ENCODE results near the gene CLSTN2.

Gene CLSTN2

DNA sequence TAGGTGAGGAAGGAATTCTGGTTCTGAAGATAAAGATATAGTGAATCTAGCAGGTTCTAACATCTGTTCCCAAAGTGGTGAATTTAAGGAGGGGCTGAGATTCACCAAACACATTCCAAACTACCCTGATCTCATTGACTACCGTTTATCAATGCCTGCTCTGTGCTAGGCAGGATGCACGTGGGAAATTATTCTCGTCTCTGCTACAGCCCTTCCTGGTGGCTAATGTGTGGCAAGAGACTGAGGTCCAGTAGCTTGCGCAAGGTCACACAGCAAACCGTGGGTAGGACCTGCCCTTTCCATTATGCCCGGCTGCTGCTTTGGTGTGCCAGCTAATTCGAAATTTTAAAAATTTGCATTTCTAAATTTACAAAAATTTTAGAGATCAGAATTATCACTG is 533.4 kb downstream of the CLSTN2 start:
- no peak for DNase-seq

DNA sequence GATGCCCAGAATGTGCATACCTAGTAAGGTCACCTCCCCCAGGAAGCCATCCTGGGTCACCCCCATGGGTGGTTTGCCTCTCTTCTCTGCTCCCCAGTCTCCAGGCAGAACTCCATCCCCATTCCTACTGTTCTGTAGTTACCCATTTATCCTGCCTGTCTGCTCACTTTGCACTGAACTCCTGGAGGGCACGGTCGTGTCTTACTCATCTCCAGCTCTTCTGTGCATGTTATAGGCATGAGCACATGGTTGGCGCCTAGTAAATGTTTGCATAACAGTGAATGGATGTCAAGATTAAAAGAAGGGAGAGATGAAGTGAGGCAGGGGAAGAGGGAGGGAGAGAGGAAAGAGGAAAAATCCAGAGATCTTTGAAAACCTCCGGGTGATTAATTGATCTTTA is 534.5 kb downstream of the CLSTN2 start:
- DNase-seq: no peak

DNA sequence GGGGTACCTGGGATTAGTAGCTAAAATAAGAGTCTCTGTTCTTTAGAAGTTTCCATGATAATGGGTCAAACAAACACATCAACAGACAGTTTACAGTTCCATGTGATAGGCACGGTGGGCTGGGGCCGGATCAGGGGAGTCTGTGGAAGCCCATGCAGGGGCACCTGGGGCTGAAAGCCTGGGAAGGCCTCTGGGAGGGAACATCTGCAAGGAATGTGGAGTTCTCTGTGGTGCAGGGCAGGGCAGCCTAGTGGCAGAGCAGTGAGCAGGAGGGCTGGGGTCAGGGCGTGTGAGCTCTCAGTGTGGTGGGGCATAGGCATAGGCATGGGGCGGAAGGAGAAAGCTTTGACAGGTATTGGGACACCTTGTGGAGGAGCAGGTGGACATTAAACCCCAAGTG is 535.2 kb downstream of the CLSTN2 start:
- no peak for DNase-seq

DNA sequence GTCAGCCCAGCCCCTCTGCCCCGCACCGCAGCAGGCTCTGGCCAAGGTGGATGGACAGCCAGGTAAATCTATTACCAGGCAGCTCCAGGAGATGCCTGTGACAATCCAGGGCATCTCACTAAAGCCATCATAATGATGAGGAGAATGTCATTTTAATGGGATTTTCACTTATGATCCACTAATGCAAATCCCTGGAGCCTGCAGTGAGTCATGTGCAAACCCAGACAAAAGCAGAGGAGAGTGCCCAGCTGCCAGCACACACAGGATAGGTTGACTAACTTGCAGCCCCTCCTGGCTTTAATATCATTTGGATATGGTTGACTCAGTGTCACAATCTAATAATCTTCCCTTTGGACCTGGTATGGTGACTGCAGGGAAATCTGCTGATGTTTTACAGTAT is 536.0 kb downstream of the CLSTN2 start:
- DNase-seq: no peak

DNA sequence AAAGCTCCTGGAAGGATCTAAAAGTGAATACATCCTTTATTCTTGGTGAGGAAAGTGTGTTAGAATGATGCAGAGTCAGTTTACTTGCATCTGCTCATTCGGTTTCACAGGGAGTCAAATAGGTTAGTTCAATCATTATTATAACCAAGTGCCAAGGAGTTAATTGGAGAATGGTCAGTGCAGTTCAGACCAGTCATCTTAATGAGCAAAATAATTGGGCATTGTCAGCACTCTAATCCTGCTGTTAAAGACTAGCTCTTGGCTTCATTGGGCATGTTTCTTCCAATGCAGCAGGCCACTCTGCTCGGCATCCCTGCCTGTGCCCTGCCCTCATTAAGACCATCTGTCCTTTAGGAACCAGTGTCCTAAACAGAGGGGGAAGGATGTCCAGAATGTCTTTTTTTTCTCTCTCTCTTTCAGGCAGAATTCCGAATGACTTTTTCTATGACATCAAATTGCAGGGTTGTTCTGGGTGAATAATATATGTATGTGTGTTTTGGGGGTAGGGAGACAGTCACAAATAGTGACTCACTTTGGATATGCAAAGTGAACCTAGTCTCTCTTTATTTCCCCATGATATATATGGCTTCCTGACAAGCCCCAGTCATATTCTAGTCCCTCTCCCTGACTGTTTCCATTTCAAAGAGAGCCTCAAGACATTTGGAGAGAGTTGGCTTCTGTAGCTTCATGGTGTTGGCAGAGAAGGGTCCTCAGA is 537.5 kb downstream of the CLSTN2 start:
- DNase-seq: no peak

DNA sequence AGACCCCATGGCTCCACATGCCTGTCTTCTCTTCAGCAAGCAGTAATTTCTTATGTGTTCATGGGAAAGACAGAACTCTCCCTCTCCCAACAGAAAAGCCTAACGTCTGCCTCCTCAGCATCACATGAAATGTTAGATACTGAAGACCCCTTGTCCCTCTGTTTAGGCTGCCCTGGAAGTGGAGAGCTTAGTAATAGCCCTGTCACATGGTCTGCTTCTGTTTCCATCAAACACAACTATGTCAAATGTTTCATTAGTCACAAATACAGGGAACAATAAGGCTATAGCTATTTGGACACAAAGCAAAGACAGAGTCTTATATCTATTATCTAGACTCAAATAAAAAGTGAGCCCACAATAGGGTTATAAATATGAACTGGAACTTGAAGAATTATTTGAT is 552.6 kb downstream of the CLSTN2 start:
- DNase-seq: no peak

DNA sequence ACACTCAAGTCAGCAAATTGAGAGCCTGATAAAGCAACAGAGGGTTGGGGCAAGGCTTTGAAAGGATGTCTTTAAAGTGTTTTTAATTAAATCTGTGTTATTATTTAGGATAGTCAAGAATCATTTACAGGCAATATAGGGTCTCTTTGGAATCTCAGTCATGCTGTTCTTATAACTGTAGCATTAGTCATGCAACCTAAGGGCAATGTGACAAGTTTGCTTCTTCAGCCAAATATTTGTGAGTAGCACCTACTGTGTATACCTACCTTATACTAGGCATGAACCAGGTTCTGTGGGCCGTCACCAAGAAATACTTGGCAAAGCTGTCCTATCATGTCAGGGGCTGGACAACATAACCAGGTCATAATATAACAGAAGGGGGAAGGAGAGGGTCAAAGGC is 558.3 kb downstream of the CLSTN2 start:
- no peak for DNase-seq

DNA sequence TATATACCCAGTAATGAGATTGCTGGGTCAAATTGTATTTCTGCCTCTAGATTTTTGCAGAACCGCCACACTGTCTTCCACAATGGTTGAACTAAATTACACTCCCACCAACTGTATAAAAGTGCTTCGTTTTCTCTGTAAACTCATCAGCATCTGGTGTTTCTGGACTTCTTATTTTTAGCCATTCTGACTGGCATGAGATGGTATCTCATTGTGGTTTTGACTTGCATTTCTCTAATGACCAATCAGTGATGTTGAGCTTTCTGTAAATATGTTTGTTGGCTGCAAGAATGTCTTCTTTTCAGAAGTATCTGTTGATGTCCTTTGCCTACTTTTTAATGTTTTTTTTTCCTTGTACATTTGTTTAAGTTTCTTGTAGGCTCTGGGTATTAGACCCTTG is 560.0 kb downstream of the CLSTN2 start:
- no peak for DNase-seq

DNA sequence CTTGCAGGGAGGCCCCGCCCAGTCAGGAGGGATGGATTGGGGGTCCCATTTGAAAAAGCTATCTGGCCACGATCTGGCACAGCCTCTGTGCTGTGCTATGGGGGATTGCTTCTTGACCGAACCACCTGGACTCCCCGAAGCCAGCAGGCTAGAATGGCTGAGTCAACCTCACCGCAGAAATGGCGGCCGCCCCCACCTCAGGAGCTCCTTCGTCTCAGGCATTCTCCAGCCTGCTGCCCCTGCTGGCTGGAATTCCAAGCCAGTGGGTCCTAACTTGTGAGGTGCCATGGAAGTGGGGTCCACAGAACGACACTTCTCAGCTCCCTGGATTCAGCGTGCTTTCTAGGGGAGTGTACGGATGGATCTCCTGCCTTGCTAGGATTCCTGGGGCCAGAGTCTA is 562.3 kb downstream of the CLSTN2 start:
- no peak for DNase-seq

DNA sequence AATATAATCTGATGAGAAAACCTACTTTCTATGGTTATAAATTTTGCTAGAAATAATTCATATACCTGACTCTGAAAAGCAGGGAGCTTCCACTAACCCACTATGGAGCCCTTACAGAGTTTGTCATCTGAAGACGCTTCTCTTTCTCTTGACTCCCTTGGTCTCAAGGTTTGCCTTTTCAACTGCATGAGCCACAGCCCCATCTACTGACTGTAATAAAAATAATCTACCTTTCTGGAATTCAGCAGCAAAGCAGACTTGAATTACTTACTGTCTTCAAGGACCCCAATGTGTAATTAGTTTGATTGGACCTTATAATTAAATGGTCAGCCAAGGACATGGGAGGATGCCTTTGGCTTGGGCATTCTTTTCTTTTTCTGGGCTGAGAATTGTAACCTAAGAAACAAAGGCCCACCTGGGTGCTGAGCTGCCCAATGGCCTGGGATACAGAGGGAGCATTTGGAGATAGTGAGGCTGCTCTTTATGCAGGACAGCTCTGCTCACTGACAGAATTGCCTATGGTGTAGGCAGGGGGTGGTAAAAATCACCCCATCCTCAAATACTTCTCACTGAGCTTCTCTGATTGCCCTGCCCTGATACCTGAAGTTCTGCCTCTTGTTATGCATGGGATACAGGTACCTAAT is 564.3 kb downstream of the CLSTN2 start:
- no peak for DNase-seq

DNA sequence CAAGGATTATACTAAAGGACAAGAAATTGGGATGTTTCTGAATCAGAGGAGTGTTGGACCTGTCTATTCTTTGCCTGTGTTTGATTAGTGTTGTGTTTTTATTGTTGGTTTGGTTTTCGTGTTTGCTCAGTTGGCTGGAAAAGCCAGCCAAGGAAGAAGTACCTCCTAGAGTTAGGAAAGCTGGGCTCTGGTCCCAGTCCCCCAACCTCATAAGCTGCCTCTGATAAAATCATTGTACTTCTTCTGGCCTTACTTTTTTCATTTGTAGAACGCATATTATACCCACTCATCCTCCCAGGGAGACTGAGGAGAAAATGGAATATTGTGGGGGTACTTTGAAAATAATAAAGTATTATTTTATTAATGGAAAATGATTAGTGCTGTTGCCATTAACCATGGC is 565.5 kb downstream of the CLSTN2 start:
- DNase-seq: no peak

DNA sequence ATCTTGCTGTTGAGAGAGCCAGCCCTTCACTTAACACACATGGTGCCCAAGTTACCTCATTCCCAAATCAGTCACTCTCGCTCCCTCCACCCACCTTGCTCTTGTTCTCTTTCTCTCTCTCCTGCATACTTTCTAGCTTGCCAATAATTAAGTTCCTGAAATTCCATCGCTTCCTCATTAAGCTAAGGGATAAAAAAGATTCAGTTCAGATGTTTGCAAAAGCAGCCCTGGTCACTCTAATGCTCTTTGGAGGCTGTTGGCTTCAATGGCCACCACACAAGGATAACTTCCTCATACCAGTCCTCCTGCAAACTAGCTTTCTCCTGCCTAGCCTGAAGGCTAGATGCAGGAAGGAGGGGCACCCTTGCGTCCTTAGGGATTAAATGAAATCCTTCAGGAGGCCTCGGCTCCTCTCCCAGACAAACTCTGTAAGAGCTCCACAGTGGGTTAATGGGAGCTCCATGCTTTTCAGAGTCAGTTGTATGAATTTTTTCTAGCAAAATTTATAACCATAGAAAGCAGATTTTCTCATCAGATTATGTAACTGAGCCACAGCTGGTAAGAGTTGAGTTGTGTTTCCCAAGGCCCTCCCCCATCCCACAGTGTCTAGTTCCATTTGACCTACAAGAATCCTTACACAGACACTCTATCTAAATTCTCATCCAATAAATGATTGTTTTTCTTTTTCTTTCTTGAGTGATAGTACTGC is 566.2 kb downstream of the CLSTN2 start:
- DNase-seq: no peak

DNA sequence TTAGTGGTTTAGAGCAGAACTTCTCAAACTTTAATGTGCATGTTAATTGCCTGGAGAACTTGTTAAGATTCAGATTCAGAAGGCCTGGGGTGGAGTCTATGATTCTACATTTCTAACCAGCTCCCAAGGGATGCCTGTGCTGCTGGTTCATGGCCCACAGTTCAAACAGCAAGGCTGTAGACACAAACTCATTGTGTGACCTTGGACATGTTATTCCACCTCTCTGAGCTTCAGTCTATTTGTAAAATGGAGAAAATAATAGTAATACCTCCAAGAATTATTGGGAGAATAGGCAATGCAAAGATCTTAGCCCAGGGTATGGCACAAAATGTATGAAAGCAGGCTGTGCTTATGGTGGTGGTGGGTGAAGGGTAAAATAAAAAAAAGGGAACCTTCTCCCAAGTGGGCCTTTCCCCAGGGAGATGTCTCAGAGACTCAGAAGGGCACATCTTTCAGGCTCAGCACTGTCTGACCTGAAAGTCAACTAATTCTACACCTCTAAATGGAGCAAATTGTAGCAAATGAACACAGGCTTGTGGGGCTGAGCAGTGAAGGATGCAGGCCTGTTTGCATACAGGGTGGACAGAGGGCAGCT is 566.9 kb downstream of the CLSTN2 start:
- no peak for DNase-seq

DNA sequence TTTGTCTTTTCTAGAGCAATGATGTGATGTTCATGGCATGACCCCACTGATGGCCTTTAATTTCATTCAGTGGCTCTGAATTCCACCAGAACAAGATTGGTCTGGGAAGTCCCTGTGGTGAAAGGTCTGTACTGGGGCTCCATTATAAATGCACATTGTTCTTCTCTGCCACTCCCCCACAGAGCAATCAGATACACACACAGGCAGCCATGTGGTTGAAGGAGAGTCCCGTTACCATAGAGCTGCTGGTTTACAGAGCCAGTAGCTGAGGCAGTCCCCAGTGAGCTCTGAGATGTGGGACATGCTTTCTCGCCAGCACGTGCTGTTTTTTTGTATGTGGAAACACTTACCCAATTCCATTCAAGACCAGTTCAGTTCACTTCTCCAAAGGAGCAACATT is 570.2 kb downstream of the CLSTN2 start:
- DNase-seq: no peak

DNA sequence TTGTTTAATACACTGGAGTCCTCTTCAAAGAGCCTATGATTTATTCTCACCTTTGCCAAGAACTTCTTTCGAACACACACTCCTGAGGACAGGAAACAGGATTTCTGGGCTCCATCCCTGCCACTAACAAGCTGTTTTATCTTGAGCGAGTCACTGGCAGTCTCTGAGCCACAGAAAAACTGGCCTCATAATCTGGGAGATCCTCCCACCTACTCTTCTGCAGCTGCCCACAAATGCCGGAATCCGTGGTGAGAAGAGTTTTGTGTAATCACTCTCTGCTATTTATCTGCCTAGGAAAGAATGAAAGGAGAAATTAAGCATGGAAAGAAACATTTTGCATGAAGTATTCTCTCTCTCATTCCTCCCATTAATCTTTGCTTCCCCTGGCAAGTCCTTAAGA is 570.9 kb downstream of the CLSTN2 start:
- no peak for DNase-seq

DNA sequence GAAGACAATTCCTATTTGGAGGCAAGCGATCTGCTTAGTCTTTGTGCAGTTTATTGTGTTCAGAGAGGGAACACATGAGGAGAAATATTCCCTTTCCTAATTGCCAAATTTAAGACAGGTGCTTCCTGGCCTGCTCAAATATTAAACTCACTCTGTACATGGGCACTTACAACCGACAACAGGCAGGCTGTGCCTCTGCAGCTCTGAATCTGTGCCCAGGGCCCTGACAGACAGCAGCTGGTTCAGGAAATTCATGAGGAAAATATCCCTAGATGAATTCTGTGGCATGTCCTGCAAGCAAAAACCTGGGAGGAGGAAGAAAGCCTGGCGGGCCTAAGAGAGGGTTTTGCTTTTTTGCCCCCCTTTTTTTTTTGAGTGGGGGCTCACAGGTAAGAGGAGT is 573.6 kb downstream of the CLSTN2 start:
- DNase-seq: no peak

DNA sequence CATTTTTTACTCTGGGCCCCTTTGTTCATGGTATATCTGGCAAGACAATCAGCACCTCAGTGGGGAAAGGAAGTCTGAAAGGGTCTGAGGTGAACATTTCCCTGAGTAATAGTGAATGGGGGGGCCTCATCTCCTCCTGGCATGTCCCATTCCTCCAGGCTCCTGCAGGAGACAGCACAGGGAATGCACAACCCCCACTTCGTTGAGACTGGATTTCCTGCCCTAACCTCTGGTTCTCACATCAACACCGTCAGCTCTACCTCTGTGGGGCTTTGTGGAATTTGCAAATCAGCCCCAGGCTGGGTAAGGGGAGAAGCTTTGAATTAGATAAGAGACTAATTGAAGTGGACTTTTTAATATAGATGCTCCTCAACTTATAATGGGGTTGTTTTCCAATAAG is 574.5 kb downstream of the CLSTN2 start:
- no peak for DNase-seq

DNA sequence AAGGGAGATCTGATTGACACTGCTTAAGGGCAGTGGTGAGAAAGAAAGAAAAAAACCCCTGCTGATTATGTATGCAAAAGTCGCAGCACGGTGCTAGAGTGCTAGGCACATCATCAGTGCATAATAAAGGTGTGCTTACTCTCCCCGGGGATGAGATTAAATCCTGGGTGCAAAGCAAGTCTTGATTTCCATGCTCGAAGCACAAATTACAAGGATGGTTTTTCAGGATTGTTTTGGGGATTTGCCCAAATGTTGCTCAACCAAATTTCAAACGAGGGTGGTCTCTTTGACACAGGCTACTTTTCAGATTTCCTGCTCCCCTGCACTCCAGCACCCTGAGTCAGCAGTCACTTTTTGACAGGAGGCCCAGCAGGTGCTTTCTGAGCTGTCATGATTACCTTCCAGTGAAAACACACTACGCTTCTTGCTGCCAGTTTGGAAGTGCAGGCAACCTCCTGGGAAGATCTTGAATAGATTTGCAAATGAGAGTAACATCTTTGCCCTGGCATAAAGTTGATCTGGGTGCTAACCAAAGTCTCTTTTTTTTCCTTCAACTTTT is 575.4 kb downstream of the CLSTN2 start:
- DNase-seq: no peak

DNA sequence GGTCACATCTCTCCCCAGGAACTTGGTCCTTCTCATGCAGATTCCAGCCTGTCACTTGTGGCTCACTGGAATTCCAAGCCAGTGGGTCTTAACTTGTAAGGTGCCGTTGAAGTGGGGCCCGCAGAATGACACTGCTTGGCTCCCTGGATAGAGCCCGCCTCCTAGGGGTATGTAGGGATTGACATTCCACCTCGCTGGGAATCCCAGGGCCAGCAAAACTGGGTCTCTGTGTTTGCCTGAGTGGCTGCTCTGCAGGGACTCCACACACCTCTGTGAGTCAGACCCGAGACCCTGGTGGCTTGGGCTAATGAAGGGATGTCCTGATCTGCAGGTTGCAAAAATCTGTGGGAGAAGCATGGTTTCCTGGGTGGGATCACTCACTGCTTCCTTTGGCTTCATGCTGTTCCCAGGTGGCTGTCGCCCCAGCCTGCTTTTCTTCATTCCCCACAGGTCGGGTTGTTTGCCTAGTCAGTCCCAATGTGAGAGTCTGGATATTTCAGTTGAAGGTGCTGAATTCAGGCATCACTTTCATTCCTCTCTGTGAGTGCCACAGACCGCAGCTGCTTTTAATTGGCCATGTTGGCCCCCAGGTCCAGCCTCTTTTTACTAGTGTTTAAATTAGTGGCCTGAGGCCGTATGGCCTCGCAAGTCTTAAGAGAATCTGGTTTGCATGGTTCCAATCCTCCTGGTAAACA is 586.9 kb downstream of the CLSTN2 start:
- no peak for DNase-seq

DNA sequence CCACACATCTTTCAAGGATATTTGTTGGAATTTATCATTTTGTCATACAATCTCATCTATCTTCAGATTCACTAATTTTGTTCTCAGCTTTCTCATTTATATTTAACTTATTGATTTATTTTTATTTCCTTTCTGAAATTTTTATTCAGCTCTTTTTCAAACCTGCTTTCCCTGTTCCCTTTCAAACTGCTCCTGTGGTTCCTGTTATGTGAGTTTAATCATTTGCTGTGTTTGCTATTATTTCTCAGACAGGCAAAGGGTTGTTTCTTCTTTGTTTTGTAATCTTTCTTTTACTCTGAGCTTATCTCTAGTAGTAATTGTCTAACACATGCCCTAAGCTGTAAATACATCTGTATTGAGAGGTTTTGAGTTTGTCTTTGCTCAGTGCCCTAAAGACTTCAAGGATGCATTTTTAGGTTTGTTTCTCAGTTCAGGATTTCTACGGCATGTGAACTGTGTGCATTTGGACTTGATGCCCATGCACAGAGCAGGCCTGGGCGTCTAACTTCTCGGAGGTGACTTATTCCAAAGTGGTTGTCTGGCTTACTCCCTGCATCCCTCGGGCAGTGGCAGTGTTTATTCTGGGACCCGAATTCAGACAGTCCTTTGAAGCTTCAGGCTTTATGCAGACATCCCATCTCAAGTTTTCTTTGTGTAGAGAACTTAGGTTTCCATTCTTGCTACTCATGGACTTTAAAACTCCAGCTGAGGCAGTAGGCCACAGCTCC is 587.8 kb downstream of the CLSTN2 start:
- no peak for DNase-seq

DNA sequence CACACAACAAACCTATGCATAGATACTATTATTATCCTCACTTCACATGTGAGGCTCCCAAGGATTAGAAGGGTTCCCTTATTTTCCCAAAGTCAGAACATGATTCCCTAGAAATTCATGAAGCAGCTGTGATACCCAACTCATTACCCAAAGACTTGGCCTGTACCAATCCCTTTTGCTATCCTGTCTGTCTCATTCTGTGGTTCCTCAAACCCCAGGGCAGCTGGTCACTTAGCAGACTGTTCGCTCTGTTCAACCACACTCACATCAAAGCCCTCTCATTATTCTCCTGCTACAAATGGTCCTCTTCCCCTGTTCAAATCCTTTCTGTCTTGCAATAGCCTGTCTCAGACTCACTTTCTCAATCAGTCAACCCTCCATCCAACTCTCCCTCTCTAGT is 588.6 kb downstream of the CLSTN2 start:
- DNase-seq: no peak

DNA sequence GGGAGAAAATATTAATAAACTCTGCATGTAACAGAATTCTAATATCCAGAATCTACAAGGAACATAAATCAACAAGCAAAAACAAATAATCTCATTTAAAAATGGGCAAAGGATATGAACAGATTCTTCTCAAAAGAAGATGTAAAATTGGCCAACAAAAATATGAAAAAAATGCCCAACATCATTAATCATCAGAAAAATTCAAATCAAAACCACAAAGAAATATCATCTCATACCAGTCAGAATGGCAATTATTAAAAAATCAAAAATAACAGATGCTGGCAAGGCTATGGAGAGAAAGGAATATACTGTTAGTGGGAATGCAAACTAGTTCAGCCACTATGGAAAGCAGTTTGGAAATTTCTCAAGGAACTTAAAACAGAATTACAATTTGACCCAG is 592.2 kb downstream of the CLSTN2 start:
- no peak for DNase-seq
